Right cardiac atrium (tissue), 5 donors: ENCODE measurements around the gene ATP1A3. TPM values are rescaled to one million over a fixed set of nuclear protein-coding genes. Genes with fewer than 3 reads are reported as not detected.
A peak's percentile ranks its signal among the peaks of the same experiment; 100 is the strongest.
"Not testable (repeated sequence)": the region's sequence is repeated elsewhere in the genome, so short reads cannot be mapped to it uniquely, and the experiment has no call there.

ENCODE experiments used
- ATAC-seq, 2 donors: fragments of 200-7000 bp; cut with Tn5 transposase; one replicate each; pipeline versions ENCODE4 v1.8.0 to v1.9.1; 2020; ENCODE audit warnings: moderate library complexity in 2 of 2, mild to moderate bottlenecking in 1 of 2
- DNase-seq, 3 donors: peaks; one replicate each; pipeline ENCODE4 v3.0.0-alpha.2; 2020
- H3K27ac ChIP-seq: one replicate; pipeline ENCODE4 v1.5.1; 2013; ENCODE audit warnings: mild to moderate bottlenecking, low read length, control low read depth, moderate library complexity
- H3K27me3 ChIP-seq: one replicate; pipeline ENCODE4 v1.6.1; 2013; ENCODE audit not compliant: control insufficient read depth, insufficient read depth
- H3K4me1 ChIP-seq: one replicate; pipeline ENCODE4 v1.6.1; 2013; ENCODE audit warnings: low read length; ENCODE audit not compliant: control insufficient read depth, insufficient read depth
- H3K4me3 ChIP-seq: one replicate; pipeline ENCODE4 v1.5.1; 2013; ENCODE audit warnings: low read length, control low read depth
- H3K9me3 ChIP-seq: one replicate; pipeline ENCODE4 v1.6.1; 2013; ENCODE audit warnings: low read length; ENCODE audit not compliant: control insufficient read depth
- WGBS: extraction: QIAGEN DNeasy Blood & Tissue Kit; methylation state at CpG from one replicate; pipeline ENCODE4 v1.1.7; 2013; 5-methylcytosine and 5-hydroxymethylcytosine counted together
- intact Hi-C, 4 donors: fragments of 100-400 bp; cut with DNase I; formaldehyde crosslinking; loops; one replicate each; pipeline versions ENCODE4 v1.11.0 to v1.14.0; 2022 to 2023
- polyA plus RNA-seq: library from polyadenylated mRNA; stranded (reverse); fragments of 200-250 nt; gene quantifications from one replicate; pipeline ENCODE4 v1.2.3, GENCODE V29; 2013
- total RNA-seq, 4 donors: library from RNA; stranded (reverse); fragmentation: NEBNext Ultra II Directional; extraction: Animal tissue kit (Norgen Biotek cat#: 25700); gene quantifications; one replicate each; pipeline ENCODE4 v1.2.1, GENCODE V29; 2021
- donor health status: healthy with polysubstance abuse.
- donor health status: DM: no; HTN: yes; CAD: no.
- donor health status: DM: no; HTN: no; CAD: no.
- donor health status: DM: no; HTN: yes; CAD: no; lungs with severe emphysema.
- donor health status: DM: yes; HTN: yes; CAD: no.

ATP1A3 gene
- total and polyA plus RNA-seq, 5 donors, result 104 to 295 (median 231) TPM

- Histone ChIP-seq H3K27ac (no peak overlapping the region), H3K9me3 (no peaks in the 10 kb centered on the region), H3K4me3 (no peak overlapping the region), H3K27me3 (no peaks in the 10 kb centered on the region), H3K4me1 (no peaks in the 10 kb centered on the region)
- DNase-seq (no peak), ATAC-seq (no peak)
- intact Hi-C loops, result no loop called here
- 36% methylated on average over 12 of the region's 12 CpGs for WGBS
These were observed 2.1 kb upstream of the ATP1A3 start for GRCh38 chr19:41995959-41996797.

GRCh38 chr19:41994994-41995958, 1.2 kb upstream of the ATP1A3 start:
- intact Hi-C loops, result no loop called here
- 84% methylated on average over 19 of the region's 19 CpGs for WGBS
- ATAC-seq, result no peak

GRCh38 chr19:41994521-41994971, 516 bp upstream of the ATP1A3 start:
- no peak overlapping the region for H3K27ac ChIP-seq
- intact Hi-C loops, result no loop called here
- DNase-seq, result no peak
- no peaks in the 10 kb centered on the region for H3K27me3 ChIP-seq
- peak overlapping the region; percentile 59 for H3K4me3 ChIP-seq
- H3K4me1 ChIP-seq, result no peaks in the 10 kb centered on the region
- 23% methylated on average over 13 of the region's 13 CpGs for WGBS
- no peaks in the 10 kb centered on the region for H3K9me3 ChIP-seq
- ATAC-seq, result no peak

More at GRCh38 chr19:41994994-41995958, 1.2 kb upstream of the ATP1A3 start:
- Histone ChIP-seq H3K4me1 (no peaks in the 10 kb centered on the region), H3K27ac (no peak overlapping the region), H3K4me3 (no peak overlapping the region), H3K27me3 (no peaks in the 10 kb centered on the region), H3K9me3 (no peaks in the 10 kb centered on the region)
- no peak for DNase-seq

GRCh38 chr19:41991925-41992569, 2.0 kb downstream of the ATP1A3 start:
- H3K4me3 ChIP-seq, H3K27me3 ChIP-seq, H3K4me1 ChIP-seq, H3K9me3 ChIP-seq, intact Hi-C loops, ATAC-seq: not testable (repeated sequence)
- DNase-seq, result peak in 2 of 3 donors; percentile 62 to 63
- H3K27ac ChIP-seq, result peak overlapping the region; percentile 28
- 68% methylated on average over 11 of the region's 11 CpGs for WGBS

- ATAC-seq (peak; percentile 41 to 60), DNase-seq (peak; percentile 54 to 88 (median 83))
- Histone ChIP-seq H3K9me3 (no peaks in the 10 kb centered on the region), H3K27me3 (no peaks in the 10 kb centered on the region), H3K4me3 (no peak overlapping the region), H3K27ac (peak overlapping the region; percentile 77), H3K4me1 (no peaks in the 10 kb centered on the region)
- WGBS, result 23% methylated on average over 15 of the region's 15 CpGs
- intact Hi-C loops, result no loop called here
These were observed 3.0 kb downstream of the ATP1A3 start for GRCh38 chr19:41991025-41991424.

- H3K4me3 ChIP-seq, result no peak overlapping the region
These were observed 3.4 kb downstream of the ATP1A3 start for GRCh38 chr19:41990615-41991014.

GRCh38 chr19:41990028-41990427, 4.0 kb downstream of the ATP1A3 start:
- ATAC-seq (no peak), DNase-seq (no peak)
- no peaks in the 10 kb centered on the region for H3K27me3 ChIP-seq
- H3K9me3 ChIP-seq, result no peaks in the 10 kb centered on the region
- WGBS, result 83% methylated on average over 4 of the region's 4 CpGs
- intact Hi-C loops, result no loop called here
- H3K4me1 ChIP-seq, result no peaks in the 10 kb centered on the region
- no peak overlapping the region for H3K4me3 ChIP-seq
- H3K27ac ChIP-seq, result no peak overlapping the region

More at GRCh38 chr19:41990615-41991014, 3.4 kb downstream of the ATP1A3 start:
- Histone ChIP-seq H3K4me1 (no peaks in the 10 kb centered on the region), H3K9me3 (no peaks in the 10 kb centered on the region), H3K27ac (peak overlapping the region; percentile 77), H3K27me3 (no peaks in the 10 kb centered on the region)
- intact Hi-C loops, result no loop called here
- ATAC-seq, result no peak
- WGBS, result 76% methylated on average over 2 of the region's 2 CpGs
- no peak for DNase-seq

- ATAC-seq, result no peak
- H3K27ac ChIP-seq, result no peak overlapping the region
- intact Hi-C loops, result no loop called here
- DNase-seq, result no peak
- no peaks in the 10 kb centered on the region for H3K9me3 ChIP-seq
- no peak overlapping the region for H3K4me3 ChIP-seq
- 85% methylated on average over 9 of the region's 9 CpGs for WGBS
- no peaks in the 10 kb centered on the region for H3K27me3 ChIP-seq
- no peaks in the 10 kb centered on the region for H3K4me1 ChIP-seq
These were observed 5.1 kb downstream of the ATP1A3 start for GRCh38 chr19:41988947-41989346.

GRCh38 chr19:41987141-41987860, 6.7 kb downstream of the ATP1A3 start:
- WGBS, result 82% methylated on average over 10 of the region's 10 CpGs
- Histone ChIP-seq H3K4me3 (no peak overlapping the region), H3K4me1 (no peaks in the 10 kb centered on the region), H3K9me3 (no peaks in the 10 kb centered on the region), H3K27ac (no peak overlapping the region), H3K27me3 (no peaks in the 10 kb centered on the region)
- intact Hi-C loops, result no loop called here
- no peak for ATAC-seq
- no peak for DNase-seq

GRCh38 chr19:41984961-41985360, 9.1 kb downstream of the ATP1A3 start:
- ATAC-seq (peak in 1 of 2 donors; percentile 17), DNase-seq (peak in 1 of 3 donors; percentile 34)
- H3K27me3 ChIP-seq, result no peaks in the 10 kb centered on the region
- H3K4me3 ChIP-seq, result no peak overlapping the region
- WGBS, result 84% methylated on average over 17 of the region's 17 CpGs
- H3K4me1 ChIP-seq, result no peaks in the 10 kb centered on the region
- H3K27ac ChIP-seq, result no peak overlapping the region
- H3K9me3 ChIP-seq, result no peaks in the 10 kb centered on the region
- intact Hi-C loops, result no loop called here
